ENCODE data around the gene MYO1F.
"Not testable (repeated sequence)": the region's sequence is repeated elsewhere in the genome, so short reads cannot be mapped to it uniquely, and the experiment has no call there.

MYO1F gene

GRCh38 chr19:8514505-8515009, 62.7 kb downstream of the MYO1F start:
- FAIRE-seq, result not testable (repeated sequence)

- peak; percentile 94 for FAIRE-seq
These were observed 63.3 kb downstream of the MYO1F start, which contains the start of gene ZNF414 for GRCh38 chr19:8513687-8514504. ZNF414 (minus strand) TSS chr19:8514167; CDS start chr19:8514046, 121 bp downstream.

- FAIRE-seq, result no peak
These were observed 64.1 kb downstream of the MYO1F start for GRCh38 chr19:8513036-8513686.

- no peak for FAIRE-seq
These were observed 64.9 kb downstream of the MYO1F start for GRCh38 chr19:8512115-8512967.

GRCh38 chr19:8511573-8512101, 65.6 kb downstream of the MYO1F start:
- FAIRE-seq, result no peak

- no peak for FAIRE-seq
These were observed 66.6 kb downstream of the MYO1F start for GRCh38 chr19:8510589-8511115.

GRCh38 chr19:8506402-8506957, 70.8 kb downstream of the MYO1F start:
- FAIRE-seq, result no peak

GRCh38 chr19:8505680-8506401, 71.4 kb downstream of the MYO1F start:
- no peak for FAIRE-seq

- no peak for FAIRE-seq
These were observed 72.3 kb downstream of the MYO1F start for GRCh38 chr19:8504919-8505318.

- FAIRE-seq, result no peak
These were observed 73.1 kb downstream of the MYO1F start for GRCh38 chr19:8504171-8504570.

- no peak for FAIRE-seq
These were observed 73.7 kb downstream of the MYO1F start for GRCh38 chr19:8503510-8503909.

GRCh38 chr19:8501981-8502380, 75.3 kb downstream of the MYO1F start:
- no peak for FAIRE-seq

GRCh38 chr19:8501516-8501915, 75.7 kb downstream of the MYO1F start:
- FAIRE-seq, result no peak

GRCh38 chr19:8500158-8500557, 77.1 kb downstream of the MYO1F start:
- no peak for FAIRE-seq

- FAIRE-seq, result no peak
These were observed 78.0 kb downstream of the MYO1F start for GRCh38 chr19:8499048-8499833.

- FAIRE-seq, result no peak
These were observed 78.9 kb downstream of the MYO1F start for GRCh38 chr19:8498295-8498694.

- FAIRE-seq, result no peak
These were observed 83.1 kb downstream of the MYO1F start for GRCh38 chr19:8494158-8494557.

- FAIRE-seq, result no peak
These were observed 85.7 kb downstream of the MYO1F start for GRCh38 chr19:8491574-8491973.

GRCh38 chr19:8490873-8491272, 86.4 kb downstream of the MYO1F start:
- FAIRE-seq, result no peak

- no peak for FAIRE-seq
These were observed 86.9 kb downstream of the MYO1F start for GRCh38 chr19:8490395-8490760.

Data from A204.1 (cell line).